ACC112 (cell line): ENCODE measurements around the gene SMYD4.
A peak's percentile ranks its signal among the peaks of the same experiment; 100 is the strongest.
"Not testable (repeated sequence)": the region's sequence is repeated elsewhere in the genome, so short reads cannot be mapped to it uniquely, and the experiment has no call there.

Experiments used
- H2AFZ ChIP-seq: fragments of 200-600 bp; sonication (generic); one replicate; pipeline ENCODE4 v1.6.0; 2017; ENCODE audit warnings: antibody characterized with exemption, low read length; ENCODE audit not compliant: unreplicated experiment
- H3K27ac ChIP-seq: fragments of 200-600 bp; sonication (generic); 2 replicates; pipeline ENCODE4 v1.5.1; 2014; ENCODE audit warnings: low read depth, mild to moderate bottlenecking, antibody characterized with exemption, low read length, moderate library complexity
- H3K27me3 ChIP-seq: fragments of 200-600 bp; sonication (generic); 2 replicates; pipeline ENCODE4 v1.6.1; 2014; ENCODE audit warnings: mild to moderate bottlenecking, antibody characterized with exemption, low read length, moderate library complexity, mixed read lengths; ENCODE audit not compliant: insufficient read depth
- H3K36me3 ChIP-seq: fragments of 200-600 bp; sonication (generic); 2 replicates; pipeline ENCODE4 v1.6.1; 2016; ENCODE audit warnings: mild to moderate bottlenecking, antibody characterized with exemption, low read length, moderate library complexity, mixed read lengths; ENCODE audit not compliant: insufficient read depth
- H3K4me1 ChIP-seq: fragments of 200-600 bp; sonication (generic); one replicate; pipeline ENCODE4 v1.6.1; 2016; ENCODE audit warnings: low read length, mixed read lengths; ENCODE audit not compliant: insufficient read depth, unreplicated experiment, control insufficient read depth
- H3K4me3 ChIP-seq: fragments of 200-600 bp; sonication (generic); 2 replicates; pipeline ENCODE4 v1.5.1; 2014; ENCODE audit warnings: mild to moderate bottlenecking, low read depth, low read length
- H3K79me2 ChIP-seq: fragments of 200-600 bp; sonication (generic); one replicate; pipeline ENCODE4 v1.6.0; 2016; ENCODE audit warnings: low read length; ENCODE audit not compliant: control insufficient read depth, unreplicated experiment, insufficient read depth

Gene SMYD4

DNA sequence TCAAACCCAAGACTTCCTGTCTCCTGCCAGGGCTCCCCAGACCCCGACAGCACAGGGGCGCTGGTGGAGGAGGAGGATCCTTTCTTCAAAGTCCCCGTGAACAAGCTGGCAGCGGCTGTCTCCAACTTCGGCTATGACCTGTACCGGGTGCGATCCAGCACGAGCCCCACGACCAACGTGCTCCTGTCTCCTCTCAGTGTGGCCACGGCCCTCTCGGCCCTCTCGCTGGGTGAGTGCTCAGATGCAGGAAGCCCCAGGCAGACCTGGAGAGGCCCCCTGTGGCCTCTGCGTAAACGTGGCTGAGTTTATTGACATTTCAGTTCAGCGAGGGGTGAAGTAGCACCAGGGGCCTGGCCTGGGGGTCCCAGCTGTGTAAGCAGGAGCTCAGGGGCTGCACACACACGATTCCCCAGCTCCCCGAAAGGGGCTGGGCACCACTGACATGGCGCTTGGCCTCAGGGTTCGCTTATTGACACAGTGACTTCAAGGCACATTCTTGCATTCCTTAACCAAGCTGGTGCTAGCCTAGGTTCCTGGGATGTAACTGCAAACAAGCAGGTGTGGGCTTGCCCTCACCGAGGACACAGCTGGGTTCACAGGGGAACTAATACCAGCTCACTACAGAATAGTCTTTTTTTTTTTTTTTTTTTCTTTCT is 59.8 kb downstream of the SMYD4 start:
- Histone ChIP-seq H3K27me3 (no peaks in the 10 kb centered on the region), H2AFZ (no peak overlapping the region), H3K27ac (no peak overlapping the region), H3K36me3 (peaks cover 4% of the 10 kb centered on the region; the same call in 1 of the 2 replicates), H3K4me1 (peaks cover 10% of the 10 kb centered on the region), H3K79me2 (no peaks in the 10 kb centered on the region), H3K4me3 (no peak overlapping the region)

GRCh38 chr17:1767358-1767757 is 62.3 kb downstream of the SMYD4 start:
- H3K4me3 ChIP-seq, result no peak overlapping the region
- no peaks in the 10 kb centered on the region for H3K79me2 ChIP-seq
- H3K27me3 ChIP-seq, result no peaks in the 10 kb centered on the region
- peaks cover 23% of the 10 kb centered on the region for H3K4me1 ChIP-seq
- no peak overlapping the region for H3K27ac ChIP-seq
- H2AFZ ChIP-seq, result no peak overlapping the region
- no peaks in the 10 kb centered on the region for H3K36me3 ChIP-seq

DNA sequence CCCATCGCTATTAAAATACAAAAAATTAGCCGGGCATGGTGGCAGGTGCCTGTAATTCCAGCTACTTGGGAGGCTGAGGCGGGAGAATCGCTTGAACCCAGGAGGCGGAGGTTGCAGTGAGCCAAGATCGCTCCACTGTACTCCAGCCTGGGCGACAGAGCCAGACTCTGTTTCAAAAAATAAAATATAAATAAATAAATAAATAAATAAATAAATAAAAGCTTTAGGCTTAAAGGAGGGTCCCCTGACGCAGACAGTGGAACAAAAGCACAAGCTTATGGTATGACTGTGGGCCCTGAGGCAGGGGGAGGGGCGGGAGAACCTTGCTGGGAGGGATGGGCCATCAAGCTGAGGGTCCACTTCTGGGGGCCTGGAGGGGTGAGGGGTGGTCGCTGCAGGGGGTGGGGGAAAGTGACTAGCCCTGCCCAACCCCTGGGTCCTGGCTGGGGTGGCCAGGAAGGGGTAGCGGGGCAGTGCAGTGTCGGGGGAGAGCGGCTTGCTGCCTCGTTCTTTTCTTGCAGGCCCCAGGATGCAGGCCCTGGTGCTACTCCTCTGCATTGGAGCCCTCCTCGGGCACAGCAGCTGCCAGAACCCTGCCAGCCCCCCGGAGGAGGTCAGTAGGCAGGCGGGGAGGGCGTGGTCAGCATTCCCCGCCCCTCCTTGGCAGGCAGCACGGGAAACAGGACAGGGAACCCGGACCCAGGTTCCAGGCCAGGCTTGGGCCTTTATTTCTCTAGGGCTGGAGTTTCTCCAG is 63.1 kb downstream of the SMYD4 start:
- H3K27ac ChIP-seq, result no peak overlapping the region
- H3K27me3 ChIP-seq, result no peaks in the 10 kb centered on the region
- no peaks in the 10 kb centered on the region for H3K36me3 ChIP-seq
- H3K79me2 ChIP-seq, result no peaks in the 10 kb centered on the region
- no peak overlapping the region for H3K4me3 ChIP-seq
- peaks cover 28% of the 10 kb centered on the region for H3K4me1 ChIP-seq
- H2AFZ ChIP-seq, result no peak overlapping the region

- H2AFZ ChIP-seq, result no peak overlapping the region
- no peaks in the 10 kb centered on the region for H3K36me3 ChIP-seq
- H3K27me3 ChIP-seq, result no peaks in the 10 kb centered on the region
- H3K4me1 ChIP-seq, result peaks cover 28% of the 10 kb centered on the region
- no peaks in the 10 kb centered on the region for H3K79me2 ChIP-seq
- no peak overlapping the region for H3K27ac ChIP-seq
- H3K4me3 ChIP-seq, result no peak overlapping the region
Observed at GRCh38 chr17:1765576-1765975, 64.1 kb downstream of the SMYD4 start.

DNA sequence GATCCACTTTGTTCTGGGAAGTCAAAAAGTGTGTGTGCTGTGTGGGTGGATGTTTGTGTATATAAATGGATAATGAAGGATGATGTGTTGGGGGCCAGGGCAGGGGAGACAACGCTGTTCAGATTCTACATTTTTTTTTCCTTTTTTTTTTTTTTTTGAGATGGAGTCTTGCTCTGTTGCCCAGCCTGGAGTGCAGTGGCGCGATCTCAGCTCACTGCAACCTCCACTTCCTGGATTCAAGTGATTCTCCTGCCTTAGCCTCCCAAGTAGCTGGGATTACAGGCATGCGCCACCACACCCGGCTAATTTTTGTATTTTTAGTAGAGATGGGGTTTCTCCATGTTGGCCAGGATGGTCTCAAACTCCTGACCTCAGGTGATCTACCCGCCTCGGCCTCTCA is 65.0 kb downstream of the SMYD4 start:
- Histone ChIP-seq H3K4me1 (peaks cover 28% of the 10 kb centered on the region), H3K4me3 (peak overlapping the region; percentile 74; the same call in 1 of the 2 replicates)
- not testable (repeated sequence) for H3K27me3 ChIP-seq

DNA sequence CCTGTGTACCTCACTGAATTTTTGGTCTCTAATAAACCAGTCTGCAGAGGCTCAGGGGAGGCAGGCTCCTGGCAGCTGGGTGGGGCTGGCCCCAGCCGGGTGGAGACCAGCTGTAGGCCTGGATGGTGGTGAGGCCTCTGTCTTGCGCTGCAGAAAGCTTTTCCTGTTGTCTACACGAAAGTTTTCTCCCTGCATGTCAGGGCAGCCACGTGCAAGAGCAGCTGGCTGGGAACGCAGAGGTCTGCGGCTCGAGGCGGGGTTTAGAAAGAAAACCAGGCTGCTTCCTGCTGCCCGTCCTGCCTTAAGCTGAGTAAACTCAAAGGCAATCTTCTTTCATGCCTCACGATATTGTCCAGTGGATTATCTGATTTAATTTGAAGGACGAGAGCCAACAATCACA is 65.4 kb downstream of the SMYD4 start:
- Histone ChIP-seq H3K4me1 (peaks cover 28% of the 10 kb centered on the region), H3K36me3 (no peaks in the 10 kb centered on the region), H3K4me3 (peak overlapping the region; percentile 74), H3K27ac (peak overlapping the region; percentile 78), H3K27me3 (no peaks in the 10 kb centered on the region), H3K79me2 (no peaks in the 10 kb centered on the region), H2AFZ (peak overlapping the region; percentile 94)

More for the DNA sequence above, 65.0 kb downstream of the SMYD4 start:
- not testable (repeated sequence) for H3K36me3 ChIP-seq, H3K79me2 ChIP-seq
- H2AFZ ChIP-seq, result peak overlapping the region; percentile 94
- peak overlapping the region; percentile 78 for H3K27ac ChIP-seq

DNA sequence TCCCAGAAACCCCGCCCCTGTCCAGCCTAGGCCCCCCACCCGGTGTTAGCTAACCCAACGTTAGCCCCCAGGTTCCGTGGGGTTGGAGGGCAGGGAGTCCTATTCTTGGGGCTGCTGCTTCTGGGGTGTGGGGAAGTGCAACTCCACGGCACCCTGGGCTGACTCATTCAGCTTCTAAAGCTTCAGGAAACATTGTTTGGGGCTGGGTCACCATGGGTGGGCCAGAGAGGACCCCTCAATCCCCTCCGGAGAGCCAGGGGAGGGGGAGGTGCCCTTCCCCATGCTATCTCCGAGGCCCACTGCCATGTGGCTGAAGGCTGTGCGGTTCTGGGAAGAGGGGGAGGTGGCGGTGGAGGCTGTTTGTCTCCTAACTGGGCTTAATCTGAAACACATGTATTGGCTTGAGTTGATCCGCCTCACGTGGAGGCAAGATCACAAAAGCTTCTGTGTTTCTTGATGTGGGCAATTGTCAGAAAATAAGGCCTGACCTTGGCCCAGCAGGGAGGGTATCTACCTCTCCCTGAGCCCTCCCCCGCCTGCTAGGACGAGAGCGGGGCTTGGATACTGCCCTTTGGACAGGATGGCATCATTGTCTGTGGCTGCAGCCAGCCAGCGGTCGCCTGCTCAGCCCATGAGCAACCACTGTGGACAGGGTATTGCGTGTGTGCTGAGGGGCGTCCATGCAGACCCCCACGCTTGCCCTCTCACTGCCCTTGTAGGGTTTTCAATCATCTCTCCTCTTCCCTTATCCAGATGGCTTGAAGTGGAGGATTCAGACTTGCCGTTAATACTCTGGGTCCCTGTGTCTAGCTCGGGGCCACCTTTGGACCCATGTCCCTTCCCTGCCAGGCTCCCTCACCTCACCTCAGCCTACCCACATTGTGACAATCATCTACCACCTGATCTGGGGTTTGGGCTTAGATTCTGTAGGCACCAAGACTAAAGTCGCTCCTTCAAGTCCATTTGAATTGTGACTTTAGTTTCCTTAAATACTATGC is 66.5 kb downstream of the SMYD4 start:
- Histone ChIP-seq H3K27me3 (no peaks in the 10 kb centered on the region), H3K79me2 (no peaks in the 10 kb centered on the region), H3K36me3 (no peaks in the 10 kb centered on the region), H3K4me3 (peak overlapping the region; percentile 74), H3K4me1 (peaks cover 28% of the 10 kb centered on the region), H3K27ac (peak overlapping the region; percentile 78), H2AFZ (peak overlapping the region; percentile 86)

DNA sequence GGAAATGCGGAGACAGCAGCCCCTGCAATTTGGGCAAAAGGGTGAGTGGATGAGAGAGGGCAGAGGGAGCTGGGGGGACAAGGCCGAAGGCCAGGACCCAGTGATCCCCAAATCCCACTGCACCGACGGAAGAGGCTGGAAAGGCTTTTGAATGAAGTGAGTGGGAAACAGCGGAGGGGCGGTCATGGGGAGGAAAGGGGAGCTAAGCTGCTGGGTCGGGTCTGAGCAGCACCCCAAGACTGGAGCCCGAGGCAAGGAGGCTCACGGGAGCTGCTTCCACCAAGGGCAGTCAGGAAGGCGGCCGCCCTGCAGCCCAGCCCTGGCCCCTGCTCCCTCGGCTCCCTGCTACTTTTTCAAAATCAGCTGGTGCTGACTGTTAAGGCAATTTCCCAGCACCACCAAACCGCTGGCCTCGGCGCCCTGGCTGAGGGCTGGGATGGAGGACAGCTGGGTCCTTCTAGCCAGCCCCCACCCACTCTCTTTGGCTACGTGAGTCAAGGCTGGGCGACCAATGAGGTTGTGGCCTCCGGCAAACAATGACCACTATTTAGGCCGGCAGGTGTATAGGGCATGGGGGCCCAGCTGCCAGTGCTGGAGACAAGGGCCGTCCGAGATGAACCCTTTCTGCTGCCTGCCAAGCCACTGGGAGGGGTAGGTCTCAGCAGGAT is 67.3 kb downstream of the SMYD4 start:
- Histone ChIP-seq H2AFZ (no peak overlapping the region), H3K27ac (peak overlapping the region; percentile 78; the same call in 1 of the 2 replicates)

GRCh38 chr17:1759529-1759928 is 70.2 kb downstream of the SMYD4 start:
- no peaks in the 10 kb centered on the region for H3K36me3 ChIP-seq
- H3K4me1 ChIP-seq, result peaks cover 27% of the 10 kb centered on the region
- no peak overlapping the region for H3K27ac ChIP-seq
- no peak overlapping the region for H2AFZ ChIP-seq
- H3K79me2 ChIP-seq, result no peaks in the 10 kb centered on the region
- no peaks in the 10 kb centered on the region for H3K27me3 ChIP-seq
- no peak overlapping the region for H3K4me3 ChIP-seq

More for the DNA sequence above, 67.3 kb downstream of the SMYD4 start:
- H3K27me3 ChIP-seq, result no peaks in the 10 kb centered on the region
- peaks cover 28% of the 10 kb centered on the region for H3K4me1 ChIP-seq
- H3K79me2 ChIP-seq, result no peaks in the 10 kb centered on the region
- no peaks in the 10 kb centered on the region for H3K36me3 ChIP-seq
- peak overlapping the region; percentile 74 for H3K4me3 ChIP-seq

DNA sequence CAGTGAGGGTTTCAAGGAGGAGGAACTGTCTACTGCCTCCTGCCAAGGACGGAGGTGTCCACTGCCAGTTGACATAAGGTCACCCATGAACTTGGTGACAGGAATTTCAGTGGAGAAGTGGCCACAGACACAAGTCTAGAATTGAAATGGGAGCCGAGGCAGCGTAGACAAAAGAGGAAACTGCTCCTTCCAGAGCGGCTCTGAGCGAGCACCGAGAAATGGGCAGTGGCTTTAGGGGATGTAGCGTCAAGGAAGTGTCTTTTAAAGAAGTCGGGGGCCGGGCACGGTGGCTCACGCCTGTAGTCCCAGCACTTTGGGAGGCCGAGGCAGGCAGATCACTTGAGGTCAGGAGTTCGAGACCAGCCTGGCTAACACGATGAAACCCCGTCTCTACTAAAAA is 70.9 kb downstream of the SMYD4 start:
- no peak overlapping the region for H2AFZ ChIP-seq
- no peak overlapping the region for H3K4me3 ChIP-seq
- H3K27ac ChIP-seq, result no peak overlapping the region

More for the DNA sequence above, 70.9 kb downstream of the SMYD4 start:
- H3K79me2 ChIP-seq, result no peaks in the 10 kb centered on the region
- H3K36me3 ChIP-seq, result no peaks in the 10 kb centered on the region
- no peaks in the 10 kb centered on the region for H3K27me3 ChIP-seq
- peaks cover 20% of the 10 kb centered on the region for H3K4me1 ChIP-seq
